ENCODE results near the gene WDFY4. TPM values are rescaled to one million over a fixed set of nuclear protein-coding genes. Genes with fewer than 3 reads are reported as not detected.

Gene WDFY4
- polyA plus RNA-seq, 4 donors = 1.3 to 2.1 (median 1.7) TPM

GRCh38 chr10:48705401-48705938 is 20.8 kb downstream of the WDFY4 start:
- no peak for DNase-seq (ENCODE audit: low read depth in 4 of 4, low spot score in 3 of 4)

- no peak for DNase-seq (ENCODE audit: low read depth in 4 of 4, low spot score in 3 of 4)
These were observed 22.8 kb downstream of the WDFY4 start for GRCh38 chr10:48707472-48707871.

GRCh38 chr10:48708144-48708543 is 23.5 kb downstream of the WDFY4 start:
- DNase-seq (ENCODE audit: low read depth in 4 of 4, low spot score in 3 of 4) = no peak

- DNase-seq (ENCODE audit: low read depth in 4 of 4, low spot score in 3 of 4) = no peak
These were observed 26.1 kb downstream of the WDFY4 start for GRCh38 chr10:48710647-48711275.

GRCh38 chr10:48711830-48712229 is 27.2 kb downstream of the WDFY4 start:
- DNase-seq (ENCODE audit: low read depth in 4 of 4, low spot score in 3 of 4) = no peak

- DNase-seq (ENCODE audit: low read depth in 4 of 4, low spot score in 3 of 4) = no peak
These were observed 29.4 kb downstream of the WDFY4 start for GRCh38 chr10:48714088-48714487.

GRCh38 chr10:48716416-48716815 is 31.7 kb downstream of the WDFY4 start:
- DNase-seq (ENCODE audit: low read depth in 4 of 4, low spot score in 3 of 4) = no peak

- DNase-seq (ENCODE audit: low read depth in 4 of 4, low spot score in 3 of 4) = no peak
These were observed 35.9 kb downstream of the WDFY4 start for GRCh38 chr10:48720611-48721010.

- DNase-seq (ENCODE audit: low read depth in 4 of 4, low spot score in 3 of 4) = no peak
These were observed 37.8 kb downstream of the WDFY4 start for GRCh38 chr10:48722153-48723145.

GRCh38 chr10:48724127-48724526 is 39.5 kb downstream of the WDFY4 start:
- no peak for DNase-seq (ENCODE audit: low read depth in 4 of 4, low spot score in 3 of 4)

- DNase-seq (ENCODE audit: low read depth in 4 of 4, low spot score in 3 of 4) = no peak
These were observed 41.0 kb downstream of the WDFY4 start for GRCh38 chr10:48725708-48726107.

GRCh38 chr10:48727866-48728265 is 43.2 kb downstream of the WDFY4 start:
- DNase-seq (ENCODE audit: low read depth in 4 of 4, low spot score in 3 of 4) = no peak

- DNase-seq (ENCODE audit: low read depth in 4 of 4, low spot score in 3 of 4) = no peak
These were observed 44.5 kb downstream of the WDFY4 start for GRCh38 chr10:48729222-48729621.

GRCh38 chr10:48729941-48730457 is 45.3 kb downstream of the WDFY4 start:
- no peak for DNase-seq (ENCODE audit: low read depth in 4 of 4, low spot score in 3 of 4)

GRCh38 chr10:48731141-48731540 is 46.5 kb downstream of the WDFY4 start:
- no peak for DNase-seq (ENCODE audit: low read depth in 4 of 4, low spot score in 3 of 4)

GRCh38 chr10:48731654-48732053 is 47.0 kb downstream of the WDFY4 start:
- no peak for DNase-seq (ENCODE audit: low read depth in 4 of 4, low spot score in 3 of 4)

GRCh38 chr10:48733329-48733728 is 48.7 kb downstream of the WDFY4 start:
- no peak for DNase-seq (ENCODE audit: low read depth in 4 of 4, low spot score in 3 of 4)

GRCh38 chr10:48735836-48736390 is 51.2 kb downstream of the WDFY4 start:
- no peak for DNase-seq (ENCODE audit: low read depth in 4 of 4, low spot score in 3 of 4)

- DNase-seq (ENCODE audit: low read depth in 4 of 4, low spot score in 3 of 4) = no peak
These were observed 51.9 kb downstream of the WDFY4 start for GRCh38 chr10:48736596-48736995.

GRCh38 chr10:48737886-48738285 is 53.2 kb downstream of the WDFY4 start:
- DNase-seq (ENCODE audit: low read depth in 4 of 4, low spot score in 3 of 4) = no peak

GRCh38 chr10:48739170-48739569 is 54.5 kb downstream of the WDFY4 start:
- no peak for DNase-seq (ENCODE audit: low read depth in 4 of 4, low spot score in 3 of 4)
